ENCODE data around the gene PHAX. TPM values are rescaled to one million over a fixed set of nuclear protein-coding genes. Genes with fewer than 3 reads are reported as not detected.

Gene PHAX
- total RNA-seq, 1 donor from 2014 or later = 58.2 TPM

DNA sequence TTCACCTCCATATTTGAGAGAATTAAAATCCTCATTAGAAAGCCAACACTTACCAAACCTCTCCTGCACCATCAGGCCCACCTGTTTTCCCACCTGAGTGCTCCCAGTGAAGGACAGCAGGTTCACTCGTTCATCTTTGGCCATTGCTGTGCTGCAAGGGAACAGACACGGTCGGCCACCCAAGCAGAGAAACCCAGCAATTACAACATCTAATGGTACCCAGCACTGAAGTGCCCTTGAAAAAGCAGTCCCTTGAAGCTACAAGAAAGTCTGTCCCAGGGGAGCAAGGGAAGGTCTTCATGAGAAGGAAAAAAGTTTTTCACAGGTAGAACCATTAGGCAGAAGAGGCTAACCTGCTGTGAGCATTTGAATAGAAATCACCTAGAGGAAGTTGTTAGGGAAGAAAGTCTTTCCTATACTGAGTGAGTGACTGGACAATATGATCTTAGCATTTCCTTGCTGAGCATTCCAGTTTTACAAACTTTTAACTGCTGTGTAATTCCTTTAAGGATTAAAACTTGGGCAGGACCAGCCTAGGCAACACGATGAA lies 32.5 kb upstream of the PHAX start:
- no peak for DNase-seq (ENCODE audit: low spot score, unreplicated experiment)
- Mint-ChIP-seq H3K9me3 (ENCODE audit: low read depth) (no peaks in the 10 kb centered on the region), H3K27me3 (no peaks in the 10 kb centered on the region), H3K27ac (no peak overlapping the region), H3K36me3 (ENCODE audit: insufficient read depth) (peaks cover 44% of the 10 kb centered on the region), H3K4me3 (ENCODE audit: low read depth) (no peak overlapping the region), H3K4me1 (ENCODE audit: low read depth) (no peaks in the 10 kb centered on the region)
- TF ChIP-seq, protein P1, sequence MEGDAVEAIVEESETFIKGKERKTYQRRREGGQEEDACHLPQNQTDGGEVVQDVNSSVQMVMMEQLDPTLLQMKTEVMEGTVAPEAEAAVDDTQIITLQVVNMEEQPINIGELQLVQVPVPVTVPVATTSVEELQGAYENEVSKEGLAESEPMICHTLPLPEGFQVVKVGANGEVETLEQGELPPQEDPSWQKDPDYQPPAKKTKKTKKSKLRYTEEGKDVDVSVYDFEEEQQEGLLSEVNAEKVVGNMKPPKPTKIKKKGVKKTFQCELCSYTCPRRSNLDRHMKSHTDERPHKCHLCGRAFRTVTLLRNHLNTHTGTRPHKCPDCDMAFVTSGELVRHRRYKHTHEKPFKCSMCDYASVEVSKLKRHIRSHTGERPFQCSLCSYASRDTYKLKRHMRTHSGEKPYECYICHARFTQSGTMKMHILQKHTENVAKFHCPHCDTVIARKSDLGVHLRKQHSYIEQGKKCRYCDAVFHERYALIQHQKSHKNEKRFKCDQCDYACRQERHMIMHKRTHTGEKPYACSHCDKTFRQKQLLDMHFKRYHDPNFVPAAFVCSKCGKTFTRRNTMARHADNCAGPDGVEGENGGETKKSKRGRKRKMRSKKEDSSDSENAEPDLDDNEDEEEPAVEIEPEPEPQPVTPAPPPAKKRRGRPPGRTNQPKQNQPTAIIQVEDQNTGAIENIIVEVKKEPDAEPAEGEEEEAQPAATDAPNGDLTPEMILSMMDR (IDR thresholded peaks at IDR 0.05; ENCODE audit: unreplicated experiment) = no peak

DNA sequence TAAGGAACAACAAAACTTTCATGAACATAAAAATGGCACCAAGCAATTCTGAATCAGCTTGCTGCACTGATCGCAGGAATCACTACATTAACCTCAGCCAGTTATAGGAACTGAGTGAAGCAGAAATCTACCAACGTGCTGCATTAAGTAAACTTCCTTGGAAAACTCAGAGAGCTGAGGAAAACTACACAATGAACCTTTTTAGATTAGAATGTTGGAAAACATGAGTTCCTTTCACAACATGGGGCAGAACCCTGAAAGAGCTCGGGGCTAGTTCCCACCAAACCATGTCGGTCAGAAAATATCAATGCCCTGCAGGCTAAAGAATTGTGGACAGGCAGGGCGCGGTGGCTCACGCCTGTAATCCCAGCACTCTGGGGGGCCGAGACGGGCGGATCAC lies 25.1 kb upstream of the PHAX start:
- Mint-ChIP-seq H3K4me1 (ENCODE audit: low read depth) (no peaks in the 10 kb centered on the region), H3K27ac (no peak overlapping the region), H3K9me3 (ENCODE audit: low read depth) (no peaks in the 10 kb centered on the region), H3K36me3 (ENCODE audit: insufficient read depth) (peaks cover 32% of the 10 kb centered on the region), H3K27me3 (no peaks in the 10 kb centered on the region), H3K4me3 (ENCODE audit: low read depth) (no peak overlapping the region)
- DNase-seq (ENCODE audit: low spot score, unreplicated experiment) = no peak
- TF ChIP-seq, protein P1 (IDR thresholded peaks at IDR 0.05; ENCODE audit: unreplicated experiment) = no peak

DNA sequence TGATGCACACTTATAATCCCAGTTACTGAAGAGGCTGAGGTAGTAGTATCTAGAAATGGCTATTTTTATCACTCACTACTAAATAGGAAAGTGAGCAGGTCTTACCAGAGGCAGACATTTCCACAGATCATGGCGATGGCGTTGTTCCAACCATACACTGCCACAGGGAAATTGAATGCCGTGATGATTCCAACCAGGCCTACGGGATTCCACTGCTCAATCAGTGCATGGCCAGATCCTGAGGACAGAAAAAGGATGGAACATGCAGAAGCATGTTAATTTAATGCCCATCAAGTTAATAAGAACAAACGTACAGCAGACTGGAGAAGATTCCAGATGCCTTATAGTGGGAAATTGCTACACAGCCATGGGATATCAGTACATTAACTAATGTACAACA lies 23.8 kb upstream of the PHAX start:
- DNase-seq (ENCODE audit: low spot score, unreplicated experiment) = no peak
- no peaks in the 10 kb centered on the region for H3K4me1 Mint-ChIP-seq (ENCODE audit: low read depth)
- no peak overlapping the region for H3K27ac Mint-ChIP-seq
- no peaks in the 10 kb centered on the region for H3K27me3 Mint-ChIP-seq
- no peak overlapping the region for H3K4me3 Mint-ChIP-seq (ENCODE audit: low read depth)
- peaks cover 33% of the 10 kb centered on the region for H3K36me3 Mint-ChIP-seq (ENCODE audit: insufficient read depth)
- TF ChIP-seq, protein P1 (IDR thresholded peaks at IDR 0.05; ENCODE audit: unreplicated experiment) = no peak
- no peaks in the 10 kb centered on the region for H3K9me3 Mint-ChIP-seq (ENCODE audit: low read depth)

DNA sequence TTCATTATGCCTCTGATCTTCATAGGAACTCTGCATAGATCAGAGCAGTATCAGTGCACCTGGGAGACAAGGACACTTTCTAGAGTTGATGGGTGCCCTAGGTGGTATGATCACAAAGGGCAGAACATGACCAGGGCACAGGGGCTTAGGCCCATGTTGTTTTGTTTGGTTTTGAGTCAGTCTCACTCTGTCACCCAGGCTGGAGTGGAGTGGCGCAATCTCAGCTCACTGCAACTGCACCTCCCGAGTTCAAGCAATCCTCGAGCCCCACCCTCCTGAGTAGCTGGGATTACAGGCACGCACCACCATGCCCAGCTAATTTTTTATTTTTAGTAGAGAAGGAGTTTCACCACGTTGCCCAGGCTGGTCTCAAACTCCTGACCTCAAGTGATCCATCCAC lies 23.3 kb upstream of the PHAX start:
- Mint-ChIP-seq H3K27ac (no peak overlapping the region), H3K9me3 (ENCODE audit: low read depth) (no peaks in the 10 kb centered on the region), H3K4me3 (ENCODE audit: low read depth) (no peak overlapping the region), H3K27me3 (no peaks in the 10 kb centered on the region), H3K4me1 (ENCODE audit: low read depth) (no peaks in the 10 kb centered on the region), H3K36me3 (ENCODE audit: insufficient read depth) (peaks cover 32% of the 10 kb centered on the region)
- TF ChIP-seq, protein P1 (IDR thresholded peaks at IDR 0.05; ENCODE audit: unreplicated experiment) = no peak
- DNase-seq (ENCODE audit: low spot score, unreplicated experiment) = no peak

DNA sequence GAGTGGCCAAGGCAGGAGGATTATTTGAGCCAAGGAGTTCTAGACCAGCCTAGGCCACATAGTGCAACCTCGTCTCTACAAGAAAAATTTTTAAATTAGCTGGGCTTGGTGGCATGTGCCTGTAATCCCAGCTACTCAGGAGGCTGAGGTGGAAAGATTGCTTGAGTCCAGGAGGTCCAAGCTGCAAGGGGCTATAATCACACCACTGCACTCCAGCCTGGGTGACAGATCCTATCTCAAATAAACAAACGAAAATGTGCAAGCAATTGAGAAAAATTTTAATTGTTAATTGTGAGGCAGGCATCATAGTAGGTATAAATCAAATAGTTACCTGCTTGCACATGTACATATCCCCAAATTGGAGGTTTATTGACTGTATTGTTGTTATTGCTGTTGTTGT lies 21.0 kb upstream of the PHAX start:
- TF ChIP-seq, protein P1 (IDR thresholded peaks at IDR 0.05; ENCODE audit: unreplicated experiment) = no peak
- Mint-ChIP-seq H3K4me3 (ENCODE audit: low read depth) (no peak overlapping the region), H3K27ac (no peak overlapping the region), H3K4me1 (ENCODE audit: low read depth) (no peaks in the 10 kb centered on the region), H3K27me3 (no peaks in the 10 kb centered on the region), H3K9me3 (ENCODE audit: low read depth) (no peaks in the 10 kb centered on the region), H3K36me3 (ENCODE audit: insufficient read depth) (peaks cover 38% of the 10 kb centered on the region)
- no peak for DNase-seq (ENCODE audit: low spot score, unreplicated experiment)

All from progenitor cell of endocrine pancreas (in vitro differentiated cells).